HG02885 (cell line): ENCODE data around the gene FCHSD2.
"Not testable (repeated sequence)": the region's sequence is repeated elsewhere in the genome, so short reads cannot be mapped to it uniquely, and the experiment has no call there.

ENCODE experiments used
- ATAC-seq: cut with Tn5 transposase; IDR thresholded peaks from one replicate; pipeline ENCODE4 v1.9.1; 2021; ENCODE audit warnings: mild to moderate bottlenecking; ENCODE audit not compliant: unreplicated experiment, poor library complexity

FCHSD2 gene

GRCh38 chr11:73129198-73129597 lies 12.9 kb downstream of the FCHSD2 start:
- no peak for ATAC-seq

GRCh38 chr11:73126804-73127480 lies 15.2 kb downstream of the FCHSD2 start:
- no peak for ATAC-seq

- no peak for ATAC-seq
These were observed 17.3 kb downstream of the FCHSD2 start for GRCh38 chr11:73124800-73125199.

GRCh38 chr11:73123892-73124291 lies 18.2 kb downstream of the FCHSD2 start:
- not testable (repeated sequence) for ATAC-seq

GRCh38 chr11:73121692-73122091 lies 20.4 kb downstream of the FCHSD2 start:
- no peak for ATAC-seq

- no peak for ATAC-seq
These were observed 25.0 kb downstream of the FCHSD2 start for GRCh38 chr11:73117071-73117470.

- ATAC-seq, result no peak
These were observed 25.5 kb downstream of the FCHSD2 start for GRCh38 chr11:73116636-73117035.

- no peak for ATAC-seq
These were observed 27.3 kb downstream of the FCHSD2 start for GRCh38 chr11:73114835-73115220.

- no peak for ATAC-seq
These were observed 27.8 kb downstream of the FCHSD2 start for GRCh38 chr11:73114110-73114834.

- ATAC-seq, result no peak
These were observed 28.7 kb downstream of the FCHSD2 start for GRCh38 chr11:73113426-73113825.

- ATAC-seq, result no peak
These were observed 34.5 kb downstream of the FCHSD2 start for GRCh38 chr11:73107597-73107996.

GRCh38 chr11:73106347-73106746 lies 35.8 kb downstream of the FCHSD2 start:
- no peak for ATAC-seq

- ATAC-seq, result no peak
These were observed 41.5 kb downstream of the FCHSD2 start for GRCh38 chr11:73100578-73100977.

GRCh38 chr11:73099512-73100266 lies 42.4 kb downstream of the FCHSD2 start:
- no peak for ATAC-seq

- no peak for ATAC-seq
These were observed 46.5 kb downstream of the FCHSD2 start for GRCh38 chr11:73095613-73096012.

GRCh38 chr11:73091521-73092305 lies 50.4 kb downstream of the FCHSD2 start:
- no peak for ATAC-seq

GRCh38 chr11:73087730-73088129 lies 54.4 kb downstream of the FCHSD2 start:
- ATAC-seq, result no peak

GRCh38 chr11:73085189-73085875 lies 56.8 kb downstream of the FCHSD2 start:
- ATAC-seq, result no peak

- ATAC-seq, result no peak
These were observed 63.5 kb downstream of the FCHSD2 start for GRCh38 chr11:73078631-73079030.

- ATAC-seq, result no peak
These were observed 64.7 kb downstream of the FCHSD2 start for GRCh38 chr11:73077454-73077853.
